Measurements from ENCODE around the gene PTGR3.

DNA sequence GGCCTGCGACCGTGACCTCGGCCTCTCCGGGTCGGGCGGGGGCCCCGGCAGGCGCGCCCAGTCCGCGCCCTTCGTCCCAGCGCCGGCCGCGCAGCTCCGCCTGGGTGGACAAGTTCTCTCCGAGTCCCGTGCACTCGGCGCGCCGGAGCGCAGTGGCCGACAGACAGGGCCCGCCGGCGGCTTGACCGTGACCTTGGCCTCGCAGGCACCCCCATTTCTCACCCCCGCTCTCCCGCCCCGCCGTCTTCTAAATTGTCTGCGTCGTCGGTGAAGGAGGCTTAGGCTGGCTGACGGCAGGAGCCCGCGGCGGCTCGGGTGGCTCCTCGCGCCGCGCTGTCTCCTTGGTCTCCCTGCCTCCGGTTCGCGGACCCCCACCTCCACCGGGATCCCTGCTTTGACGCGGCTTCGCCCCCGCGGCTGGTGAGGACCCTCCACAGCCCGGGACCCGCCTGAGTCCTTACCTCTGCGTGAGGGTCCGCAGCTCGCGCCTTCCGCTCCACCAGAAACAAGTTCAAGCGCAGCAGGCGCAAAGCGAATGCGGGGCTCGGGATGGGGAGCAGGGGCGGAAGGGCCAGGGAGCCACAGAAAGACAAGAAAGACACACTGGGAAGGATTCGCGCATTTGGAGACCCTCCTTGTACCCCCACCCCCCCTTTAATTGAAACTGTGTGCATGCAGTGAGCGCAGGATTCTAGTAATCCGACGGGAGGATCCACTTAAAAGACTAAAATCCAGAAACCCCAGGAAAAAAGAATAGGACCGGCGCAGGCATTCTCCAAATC lies 4.0 kb downstream of the PTGR3 start:
- TF ChIP-seq, protein P1, sequence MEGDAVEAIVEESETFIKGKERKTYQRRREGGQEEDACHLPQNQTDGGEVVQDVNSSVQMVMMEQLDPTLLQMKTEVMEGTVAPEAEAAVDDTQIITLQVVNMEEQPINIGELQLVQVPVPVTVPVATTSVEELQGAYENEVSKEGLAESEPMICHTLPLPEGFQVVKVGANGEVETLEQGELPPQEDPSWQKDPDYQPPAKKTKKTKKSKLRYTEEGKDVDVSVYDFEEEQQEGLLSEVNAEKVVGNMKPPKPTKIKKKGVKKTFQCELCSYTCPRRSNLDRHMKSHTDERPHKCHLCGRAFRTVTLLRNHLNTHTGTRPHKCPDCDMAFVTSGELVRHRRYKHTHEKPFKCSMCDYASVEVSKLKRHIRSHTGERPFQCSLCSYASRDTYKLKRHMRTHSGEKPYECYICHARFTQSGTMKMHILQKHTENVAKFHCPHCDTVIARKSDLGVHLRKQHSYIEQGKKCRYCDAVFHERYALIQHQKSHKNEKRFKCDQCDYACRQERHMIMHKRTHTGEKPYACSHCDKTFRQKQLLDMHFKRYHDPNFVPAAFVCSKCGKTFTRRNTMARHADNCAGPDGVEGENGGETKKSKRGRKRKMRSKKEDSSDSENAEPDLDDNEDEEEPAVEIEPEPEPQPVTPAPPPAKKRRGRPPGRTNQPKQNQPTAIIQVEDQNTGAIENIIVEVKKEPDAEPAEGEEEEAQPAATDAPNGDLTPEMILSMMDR (IDR thresholded peaks at IDR 0.05), result no peak
- no peak for TF ChIP-seq POLR2AphosphoS5 (IDR thresholded peaks at IDR 0.05)
- TF ChIP-seq POLR2A (IDR thresholded peaks at IDR 0.05), result no peak
- no peak for TF ChIP-seq EP300 (IDR thresholded peaks at IDR 0.05)
